GM12874 (cell line): ENCODE results near the gene RAB22A.

Source experiments
- TF ChIP-seq, protein P1 (sequence below): IDR thresholded peaks from 2 replicates; pipeline ENCODE4 v1.5.1; 2011; ENCODE audit warnings: low read depth, mild to moderate bottlenecking, control low read depth, low read length, moderate library complexity; ENCODE audit not compliant: insufficient read depth

RAB22A gene

DNA sequence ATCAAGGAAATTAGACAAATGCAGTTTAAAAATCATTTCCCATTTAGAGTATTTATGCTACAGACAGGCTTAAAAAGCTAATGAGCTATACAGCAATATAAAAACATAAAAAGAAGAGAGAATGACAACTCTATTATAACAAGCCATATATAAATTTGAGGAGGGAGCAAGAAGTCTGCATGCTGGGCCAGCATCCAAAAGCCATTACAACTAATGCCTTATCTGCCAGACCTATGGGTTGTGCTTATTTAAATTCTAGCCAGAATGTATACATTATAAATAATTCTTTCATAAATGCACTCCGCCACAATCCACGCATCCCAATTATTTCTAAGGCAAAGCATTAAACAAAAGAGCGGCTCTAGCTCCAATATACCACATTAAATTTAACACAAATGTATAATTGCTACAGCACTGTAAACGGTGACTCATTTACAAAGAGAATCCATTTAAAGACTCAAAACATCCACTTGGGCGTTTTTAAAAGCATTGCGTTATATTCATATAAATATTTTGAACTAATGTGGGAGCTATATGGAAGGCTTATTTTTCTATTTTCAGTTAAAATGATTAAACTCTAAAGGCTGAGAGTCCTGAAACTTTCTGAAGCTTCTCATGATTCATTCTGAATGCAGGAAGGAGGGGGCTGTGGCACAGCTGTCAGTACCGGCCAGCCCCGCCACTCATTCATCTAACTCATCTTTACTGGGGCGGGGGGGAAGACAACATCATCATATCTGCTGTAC is 37.7 kb upstream of the RAB22A start:
- TF ChIP-seq, protein P1, sequence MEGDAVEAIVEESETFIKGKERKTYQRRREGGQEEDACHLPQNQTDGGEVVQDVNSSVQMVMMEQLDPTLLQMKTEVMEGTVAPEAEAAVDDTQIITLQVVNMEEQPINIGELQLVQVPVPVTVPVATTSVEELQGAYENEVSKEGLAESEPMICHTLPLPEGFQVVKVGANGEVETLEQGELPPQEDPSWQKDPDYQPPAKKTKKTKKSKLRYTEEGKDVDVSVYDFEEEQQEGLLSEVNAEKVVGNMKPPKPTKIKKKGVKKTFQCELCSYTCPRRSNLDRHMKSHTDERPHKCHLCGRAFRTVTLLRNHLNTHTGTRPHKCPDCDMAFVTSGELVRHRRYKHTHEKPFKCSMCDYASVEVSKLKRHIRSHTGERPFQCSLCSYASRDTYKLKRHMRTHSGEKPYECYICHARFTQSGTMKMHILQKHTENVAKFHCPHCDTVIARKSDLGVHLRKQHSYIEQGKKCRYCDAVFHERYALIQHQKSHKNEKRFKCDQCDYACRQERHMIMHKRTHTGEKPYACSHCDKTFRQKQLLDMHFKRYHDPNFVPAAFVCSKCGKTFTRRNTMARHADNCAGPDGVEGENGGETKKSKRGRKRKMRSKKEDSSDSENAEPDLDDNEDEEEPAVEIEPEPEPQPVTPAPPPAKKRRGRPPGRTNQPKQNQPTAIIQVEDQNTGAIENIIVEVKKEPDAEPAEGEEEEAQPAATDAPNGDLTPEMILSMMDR: no peak

DNA sequence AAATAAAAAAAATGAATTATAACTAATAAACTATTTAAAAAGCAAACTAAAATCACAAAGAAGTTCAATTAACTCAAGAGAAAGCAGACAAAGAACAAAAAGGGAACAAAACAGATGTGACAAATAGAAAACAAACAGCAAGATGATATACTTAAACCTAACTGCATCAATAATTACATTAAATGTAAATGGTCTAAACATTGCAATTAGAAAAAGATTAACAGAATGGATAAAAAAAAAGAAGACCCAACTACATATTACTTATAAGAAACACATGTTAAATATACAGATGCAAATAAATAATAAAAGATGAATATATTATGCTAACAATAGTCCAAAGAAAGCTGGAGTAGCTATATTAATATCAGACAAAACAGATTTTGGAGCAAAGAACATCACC is 35.1 kb upstream of the RAB22A start:
- TF ChIP-seq, protein P1: no peak

DNA sequence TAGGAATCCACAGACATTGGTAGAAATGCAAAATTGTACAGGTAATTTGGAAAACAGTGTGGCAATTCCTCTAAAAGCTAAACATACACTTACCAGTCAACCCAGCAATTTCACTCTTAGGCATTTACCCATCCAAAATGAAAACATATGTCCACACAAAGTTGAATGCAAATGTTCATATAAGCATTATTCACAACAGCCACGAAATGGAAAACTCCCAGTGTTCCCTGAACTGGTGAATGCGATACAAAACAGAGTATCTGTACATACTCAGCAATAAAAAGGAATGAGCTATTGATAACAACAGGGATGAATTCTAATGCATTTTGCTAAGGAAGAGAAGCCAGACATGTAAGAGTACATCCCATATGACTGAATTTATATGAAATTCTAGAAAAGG is 32.4 kb upstream of the RAB22A start:
- TF ChIP-seq, protein P1: no peak

DNA sequence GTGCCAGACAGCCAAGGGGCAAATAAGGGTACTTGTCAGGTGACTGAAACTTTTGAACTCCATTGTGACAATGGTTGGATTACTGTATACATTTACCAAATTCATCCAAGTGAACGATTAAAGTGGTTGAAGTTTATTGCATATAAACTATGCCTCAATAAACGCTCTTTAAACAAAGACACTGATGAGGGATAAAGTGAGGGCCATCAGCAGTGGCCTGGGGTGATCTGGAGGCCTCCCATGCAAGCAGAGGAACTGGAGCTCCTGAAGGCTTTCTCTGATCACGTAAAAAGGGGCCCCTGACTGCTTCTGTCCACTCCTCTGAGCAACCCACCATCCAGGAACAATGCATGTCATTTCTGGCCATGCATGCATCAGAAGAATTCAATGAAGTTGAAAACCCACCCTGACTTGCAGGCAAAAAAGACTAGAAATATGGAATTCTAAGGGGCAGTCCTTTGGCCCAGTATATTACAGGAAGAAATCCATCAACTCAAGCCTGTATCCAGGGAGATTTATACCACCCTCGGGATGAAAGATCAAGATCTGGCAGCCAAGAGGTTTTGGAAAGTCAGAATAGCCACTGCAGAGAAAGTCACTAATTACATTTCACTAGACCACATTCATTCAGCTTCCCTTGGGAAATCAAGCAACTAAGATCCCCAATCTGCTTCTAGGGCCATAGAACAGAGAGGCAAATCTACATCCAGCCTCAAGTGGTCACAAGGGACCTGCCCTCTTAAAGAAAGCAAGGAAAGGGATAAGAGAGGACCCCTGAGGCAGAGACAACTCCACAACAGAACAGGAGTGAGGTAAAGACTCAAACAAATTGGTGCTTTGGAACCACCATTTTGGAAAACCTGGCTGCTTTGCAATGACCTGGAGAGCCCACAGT is 31.7 kb upstream of the RAB22A start:
- TF ChIP-seq, protein P1: no peak

DNA sequence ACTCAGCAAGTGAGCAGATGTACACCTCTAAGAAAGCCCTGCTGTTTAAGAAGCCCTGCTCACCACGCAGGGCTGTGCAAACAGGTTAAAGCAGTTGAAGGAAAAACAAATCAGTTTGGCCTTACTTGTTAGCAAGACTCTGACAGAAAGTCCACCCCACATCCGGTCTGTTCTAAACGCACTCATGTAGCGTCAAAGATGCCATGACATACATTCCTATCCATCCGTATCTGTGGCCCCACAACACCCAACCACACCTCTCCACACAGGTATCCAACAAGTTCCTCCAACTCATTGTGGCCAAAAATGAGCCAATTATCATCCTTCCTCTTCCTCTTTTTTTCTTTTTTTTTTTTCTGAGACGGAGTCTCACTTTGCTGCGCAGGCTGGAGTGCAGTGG is 22.8 kb upstream of the RAB22A start:
- TF ChIP-seq, protein P1: no peak

DNA sequence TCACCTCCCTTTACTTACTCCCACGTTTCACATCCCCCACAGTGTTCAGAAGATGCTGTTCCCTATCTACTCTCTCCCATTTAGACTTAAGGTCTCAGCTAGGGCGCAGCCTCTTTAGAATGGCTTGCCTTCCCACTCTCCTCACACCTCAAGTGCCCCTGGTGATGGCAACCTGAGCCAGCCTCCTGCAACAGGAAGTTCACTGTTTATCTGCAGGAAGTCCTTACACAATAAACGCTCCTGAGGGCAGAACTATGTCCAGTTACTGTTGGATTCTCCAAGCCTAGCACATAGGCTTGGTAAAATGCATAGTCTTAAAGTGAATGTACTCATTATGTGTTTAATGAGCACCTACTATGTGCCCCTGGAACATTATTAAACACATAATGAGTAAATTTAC is 21.9 kb upstream of the RAB22A start:
- TF ChIP-seq, protein P1: no peak

DNA sequence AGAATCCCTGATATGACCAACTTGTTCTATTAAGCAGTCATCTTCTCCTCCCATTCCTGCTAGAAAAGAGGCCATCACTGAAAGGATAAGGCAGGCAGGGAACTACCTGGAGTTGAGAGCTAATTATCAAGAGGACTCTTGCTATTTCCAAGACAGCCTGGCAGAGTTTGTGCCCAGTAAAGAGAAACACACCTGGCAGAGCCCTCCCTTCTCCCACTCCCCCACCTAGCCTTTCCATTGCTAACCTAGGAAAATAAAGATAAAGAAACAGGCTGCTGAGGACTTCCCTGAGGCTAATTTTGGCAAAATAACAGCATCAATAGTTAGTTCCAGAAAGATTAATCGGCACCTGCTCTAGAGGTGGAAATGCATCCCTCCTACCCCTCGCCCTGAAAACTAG is 20.4 kb upstream of the RAB22A start:
- TF ChIP-seq, protein P1: no peak
